Hematopoietic multipotent progenitor cell treated with erythropoietin and hydrocortisone succinate and interleukin-3 and kit ligand, for 15 days (in vitro differentiated cells): ENCODE results near the gene ILDR1.
"Not testable (repeated sequence)": the region's sequence is repeated elsewhere in the genome, so short reads cannot be mapped to it uniquely, and the experiment has no call there.

Experiments used
- DNase-seq: peaks from one replicate; pipeline ENCODE4 v3.0.0-alpha.2; 2015; ENCODE audit warnings: low spot score

The ILDR1 gene

DNA sequence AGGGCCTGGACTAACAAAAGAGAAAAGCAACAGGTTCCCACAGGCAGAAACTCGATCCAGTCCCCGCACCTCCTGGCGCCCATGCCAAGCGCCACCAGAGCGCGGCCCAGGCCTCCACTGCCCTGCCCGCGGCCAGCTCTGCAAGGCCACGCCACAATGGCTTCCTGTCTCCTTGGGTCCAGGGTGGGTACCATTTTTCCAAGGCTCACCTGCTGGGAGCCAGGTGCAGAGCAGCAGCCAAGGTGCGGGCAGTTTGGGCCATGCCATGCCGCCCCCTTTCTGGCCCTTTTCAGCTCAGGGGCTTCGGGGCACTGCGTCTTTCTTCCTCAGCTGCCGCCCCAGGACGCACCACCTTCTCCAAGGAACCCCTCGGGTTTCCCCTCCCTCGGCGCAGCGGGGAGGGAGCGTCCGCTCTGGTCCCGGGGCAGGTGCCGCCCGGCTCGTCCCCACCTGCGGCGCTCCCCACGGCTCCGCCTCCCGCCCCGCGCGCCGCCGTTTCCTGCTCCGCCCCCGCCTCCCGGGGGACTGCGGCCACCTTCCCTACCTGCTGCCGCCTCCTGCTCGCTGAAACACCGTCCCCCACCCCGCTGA is at the start of gene ILDR1:
ILDR1 (minus strand) TSS at position 437 of the 591 bp plus-strand sequence; CDS start at position 267, 170 bp downstream.
- DNase-seq, result no peak

DNA sequence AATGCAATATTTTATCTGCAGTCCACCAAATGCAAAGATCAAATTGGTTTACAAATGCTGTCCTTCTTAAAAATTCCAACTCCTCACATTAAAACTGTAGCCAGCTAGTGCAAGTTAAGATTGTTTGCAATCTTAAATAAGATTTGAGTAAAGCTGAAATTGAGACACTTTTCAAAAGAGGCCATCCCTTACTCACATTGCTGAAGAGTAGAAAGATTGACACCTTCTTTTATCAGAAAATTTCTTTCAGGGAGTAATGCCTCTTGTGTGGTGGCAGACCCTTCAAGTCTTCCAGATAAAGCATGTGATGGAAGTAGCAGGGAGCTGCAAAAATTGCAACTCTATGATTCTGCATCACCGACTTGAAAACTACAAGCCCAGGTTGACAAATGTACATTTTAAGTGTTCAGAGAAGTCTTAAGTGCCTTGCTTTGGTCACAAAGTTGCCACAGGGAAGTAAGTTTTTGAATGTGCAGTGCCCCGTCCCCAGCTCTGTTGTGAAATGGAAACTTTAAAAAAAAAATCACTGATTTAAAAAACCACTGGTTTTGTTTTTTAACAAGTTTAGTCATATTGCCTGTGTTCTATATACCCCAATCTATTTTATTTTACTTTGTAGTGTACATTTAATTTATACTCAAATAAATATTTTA is 45.7 kb upstream of the ILDR1 start:
- DNase-seq, result no peak

DNA sequence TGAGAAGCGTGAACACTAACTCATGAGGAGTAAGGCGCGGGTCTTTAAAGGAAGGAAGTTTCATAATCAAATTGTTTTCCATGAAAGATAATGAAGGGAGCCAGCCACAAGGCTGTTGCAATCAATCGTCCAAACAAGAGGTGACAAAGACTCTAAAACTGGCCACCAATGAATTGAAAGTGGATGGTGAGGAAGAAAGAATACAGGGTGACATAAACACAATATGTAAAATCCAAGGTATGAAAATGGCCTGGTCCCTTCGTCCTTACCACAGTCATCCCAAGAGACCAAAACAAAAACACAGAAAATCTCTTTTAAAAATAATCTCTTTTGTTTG is 45.1 kb upstream of the ILDR1 start:
- DNase-seq, result no peak

DNA sequence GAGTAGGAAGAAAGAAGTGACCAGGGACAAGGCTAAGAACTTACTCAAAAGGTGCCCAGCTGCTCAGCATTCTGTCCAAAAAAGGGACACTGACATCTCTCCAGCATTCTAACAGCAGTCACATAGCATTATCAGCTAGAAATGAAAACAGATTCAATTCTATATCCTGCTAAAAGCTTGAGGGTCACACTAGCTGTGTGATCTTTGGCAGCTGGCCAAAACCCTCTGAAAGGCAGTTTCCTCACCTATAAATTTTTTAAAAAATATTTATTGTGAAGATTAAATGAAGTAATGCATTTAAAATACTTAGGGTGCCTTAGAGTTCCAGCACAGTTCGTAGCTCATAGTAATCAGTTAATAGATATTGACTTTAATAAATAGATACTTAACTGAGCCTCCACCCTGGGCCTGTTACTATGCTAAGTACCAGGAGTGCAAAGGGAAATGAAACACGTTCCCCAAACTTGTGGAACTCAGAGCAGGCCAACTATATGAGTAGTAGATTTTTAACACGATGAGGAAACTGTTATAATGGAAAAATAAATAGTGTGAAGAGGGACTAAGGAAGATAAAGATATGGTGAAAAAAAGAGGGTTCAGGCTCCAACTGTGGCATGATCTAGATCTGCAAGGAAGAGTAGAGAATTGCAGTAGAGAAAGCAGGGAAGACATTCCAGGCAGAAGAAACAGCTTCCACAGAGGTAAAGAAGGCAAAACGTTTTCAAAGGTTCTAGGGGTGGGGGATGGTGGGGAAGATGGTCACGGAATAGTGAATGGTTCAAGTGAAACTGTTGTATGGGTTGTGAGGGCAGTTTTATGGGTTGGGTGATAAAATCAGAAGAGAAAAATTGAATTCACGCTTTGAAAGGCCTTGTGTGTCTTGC is 44.5 kb upstream of the ILDR1 start:
- no peak for DNase-seq

DNA sequence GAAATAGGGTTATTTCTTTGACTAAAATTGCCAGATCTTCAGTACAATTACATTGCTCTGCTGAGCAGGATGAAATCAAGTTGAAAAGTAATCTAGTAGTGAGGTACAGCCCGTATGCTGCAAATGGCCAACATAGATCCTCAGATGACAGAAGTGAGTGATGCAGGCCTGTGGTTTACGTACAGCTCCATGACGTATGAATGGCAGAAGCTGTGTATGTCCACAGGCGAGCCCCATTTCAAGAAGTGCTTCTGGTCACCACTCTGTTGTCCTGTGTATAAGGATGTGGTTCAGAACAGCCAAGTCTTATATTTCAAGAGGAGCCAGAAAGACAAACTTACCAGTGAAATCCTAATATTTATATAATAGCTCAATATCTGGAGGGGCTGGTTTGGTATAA is 42.3 kb upstream of the ILDR1 start:
- DNase-seq, result no peak

DNA sequence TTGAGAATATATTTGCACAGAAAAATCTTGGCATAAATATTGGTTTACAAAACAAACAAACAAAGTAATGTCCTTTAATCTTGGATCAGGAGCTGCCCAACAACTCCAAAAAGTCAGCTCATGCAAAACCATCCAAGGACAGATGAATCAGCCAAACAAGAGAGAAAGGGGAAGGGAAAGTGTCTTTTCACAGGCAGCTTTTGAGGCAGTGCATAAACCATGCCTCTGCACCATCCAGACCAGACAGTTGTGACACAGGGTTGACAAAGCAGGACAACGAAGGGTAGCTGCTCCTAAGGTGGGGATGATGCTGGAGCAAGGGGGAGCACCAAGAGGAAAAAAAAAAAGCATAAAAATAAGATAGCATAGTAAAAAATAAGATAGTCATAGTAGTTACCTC is 41.9 kb upstream of the ILDR1 start:
- DNase-seq, result no peak

DNA sequence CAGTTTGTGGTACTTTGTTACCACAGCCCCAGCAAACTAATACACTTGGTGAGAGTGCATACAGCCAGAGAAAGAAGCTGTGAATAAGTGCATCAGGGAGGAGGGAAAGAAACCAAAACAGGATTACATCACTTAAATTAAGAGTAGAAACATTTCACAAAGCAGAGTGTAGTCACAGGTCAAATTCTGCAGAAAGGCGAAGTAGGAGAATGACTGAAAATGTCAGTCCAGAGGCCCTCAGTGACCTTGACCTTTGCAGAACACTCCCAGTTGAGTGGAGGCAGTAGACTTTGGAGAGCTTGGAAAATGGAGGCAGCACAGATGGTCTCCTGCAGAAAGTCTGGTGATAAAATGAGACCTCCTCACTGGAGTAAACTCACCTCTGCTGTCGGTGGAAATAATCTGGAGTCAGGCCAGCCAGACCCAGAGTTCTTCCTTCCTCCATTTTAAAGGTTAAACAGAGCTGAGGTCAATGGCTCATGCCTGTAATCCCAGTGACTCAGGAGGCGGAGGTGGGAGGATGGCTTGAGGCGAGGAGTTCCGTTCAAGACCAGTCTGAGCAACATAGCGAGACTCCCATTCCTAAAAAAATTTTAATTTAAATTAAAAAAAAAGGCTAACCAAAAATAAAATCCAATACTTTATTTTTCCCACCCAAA is 38.1 kb upstream of the ILDR1 start:
- DNase-seq, result no peak

DNA sequence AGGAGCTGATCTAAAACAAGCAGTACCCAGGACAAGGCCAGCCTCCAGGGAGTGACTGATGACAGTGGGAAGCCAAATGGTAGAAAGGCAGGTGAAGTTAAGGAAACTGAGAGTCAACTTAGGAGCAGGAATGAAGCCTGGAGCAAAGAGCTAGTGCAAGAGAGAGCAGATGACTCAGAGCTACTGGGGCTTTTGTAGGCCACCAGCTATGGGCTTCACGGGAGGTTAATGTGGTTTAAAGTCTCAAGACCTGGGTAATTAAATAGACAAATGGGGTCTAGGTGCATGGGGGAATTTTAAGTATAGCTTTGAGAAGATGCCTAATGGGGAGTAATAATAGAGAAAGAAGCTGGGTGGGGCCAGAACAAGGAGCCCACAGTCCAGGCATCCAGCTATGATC is 36.2 kb upstream of the ILDR1 start:
- no peak for DNase-seq

DNA sequence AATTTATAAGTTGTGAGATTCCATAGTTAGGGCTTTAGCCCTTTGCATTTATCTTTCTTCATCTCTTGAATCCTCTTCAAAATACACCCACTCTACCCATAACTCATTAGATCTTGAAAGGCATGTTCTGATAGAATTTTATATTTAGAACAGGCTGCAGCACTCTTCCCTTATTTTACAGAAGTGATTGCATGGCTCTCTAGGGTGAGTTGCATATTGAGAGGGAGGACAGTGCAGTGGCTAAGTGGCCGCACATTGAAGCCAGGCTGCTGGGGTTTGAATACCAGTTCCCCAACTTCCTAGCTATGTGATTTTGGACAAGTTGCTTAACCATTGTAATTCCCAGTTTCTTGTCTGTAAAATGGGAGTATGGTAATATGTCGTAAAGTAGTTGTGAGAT is 35.6 kb upstream of the ILDR1 start:
- DNase-seq, result no peak

DNA sequence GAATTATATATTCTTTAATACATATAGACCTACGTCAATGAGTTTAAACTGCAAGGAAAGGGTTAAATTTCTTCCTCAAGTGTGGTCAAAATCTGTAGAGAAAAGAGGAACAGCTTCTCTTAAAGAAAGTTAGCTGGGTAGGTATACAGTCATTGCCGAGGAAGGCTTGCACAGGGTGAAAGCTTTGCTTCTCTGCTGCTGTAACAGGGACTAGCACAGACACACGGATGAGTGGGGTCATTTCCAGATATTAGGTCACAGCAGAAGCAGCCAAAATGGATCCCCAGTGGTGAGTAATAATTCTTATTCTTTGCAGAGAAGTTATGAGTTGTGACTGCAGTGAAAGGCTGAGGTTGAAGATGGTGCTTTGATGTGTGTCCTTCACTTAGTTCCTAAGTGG is 33.2 kb upstream of the ILDR1 start, which contains the start of gene CD86:
CD86 (plus strand) TSS at position 148 of the 400 bp plus-strand sequence; CDS start at position 276, 128 bp downstream.
- DNase-seq, result no peak

DNA sequence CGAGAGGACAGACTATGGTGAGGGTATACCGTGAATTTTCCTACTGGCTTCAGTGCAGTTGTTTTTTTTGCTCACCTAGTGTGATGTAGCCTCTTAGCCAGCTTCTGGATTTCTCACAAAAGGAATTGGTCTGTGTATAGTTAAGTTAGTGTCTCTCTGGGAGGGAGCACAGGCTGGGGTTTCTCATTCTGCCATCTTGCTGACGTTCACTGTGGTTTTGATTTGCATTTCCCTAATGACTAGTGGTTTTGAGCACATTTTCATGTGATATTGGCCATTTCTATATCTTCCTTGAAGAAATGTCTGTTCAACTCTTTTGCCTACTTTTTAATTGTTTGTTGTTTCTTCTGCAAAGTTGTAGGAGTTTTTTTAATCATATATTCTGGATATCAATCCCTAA is 30.9 kb upstream of the ILDR1 start:
- DNase-seq, result no peak

DNA sequence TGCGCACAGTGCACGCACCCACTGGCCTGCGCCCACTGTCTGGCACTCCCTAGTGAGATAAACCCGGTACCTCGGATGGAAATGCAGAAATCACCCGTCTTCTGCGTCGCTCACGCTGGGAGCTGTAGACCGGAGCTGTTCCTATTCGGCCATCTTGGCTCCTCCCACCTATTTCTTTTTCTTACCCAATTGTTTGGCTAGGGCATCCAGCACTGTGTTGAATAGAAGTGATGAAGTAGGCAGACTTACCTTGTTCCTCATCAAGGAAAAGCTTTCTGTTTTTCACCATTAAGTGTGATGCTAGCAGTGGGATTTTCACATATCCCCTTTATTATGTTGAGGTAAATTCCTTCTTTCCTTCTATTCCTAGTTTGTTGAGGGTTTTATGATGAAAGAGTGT is 25.7 kb upstream of the ILDR1 start:
- DNase-seq, result not testable (repeated sequence)

DNA sequence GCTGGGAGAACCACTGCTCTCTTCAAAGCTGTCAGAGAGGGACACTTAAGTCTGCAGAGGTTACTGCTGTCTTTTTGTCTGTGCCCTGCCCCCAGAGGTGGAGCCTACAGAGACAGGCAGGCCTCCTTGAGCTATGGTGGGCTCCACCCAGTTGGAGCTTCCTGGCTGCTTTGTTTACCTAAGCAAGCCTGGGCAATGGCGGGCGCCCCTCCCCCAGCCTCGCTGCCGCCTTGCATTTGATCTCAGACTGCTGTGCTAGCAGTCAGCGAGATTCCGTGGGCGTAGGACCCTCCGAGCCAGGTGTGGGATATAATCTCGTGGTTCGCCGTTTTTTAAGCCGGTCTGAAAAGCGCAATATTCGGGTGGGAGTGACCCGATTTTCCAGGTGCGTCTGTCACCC is 25.2 kb upstream of the ILDR1 start:
- DNase-seq, result not testable (repeated sequence)

DNA sequence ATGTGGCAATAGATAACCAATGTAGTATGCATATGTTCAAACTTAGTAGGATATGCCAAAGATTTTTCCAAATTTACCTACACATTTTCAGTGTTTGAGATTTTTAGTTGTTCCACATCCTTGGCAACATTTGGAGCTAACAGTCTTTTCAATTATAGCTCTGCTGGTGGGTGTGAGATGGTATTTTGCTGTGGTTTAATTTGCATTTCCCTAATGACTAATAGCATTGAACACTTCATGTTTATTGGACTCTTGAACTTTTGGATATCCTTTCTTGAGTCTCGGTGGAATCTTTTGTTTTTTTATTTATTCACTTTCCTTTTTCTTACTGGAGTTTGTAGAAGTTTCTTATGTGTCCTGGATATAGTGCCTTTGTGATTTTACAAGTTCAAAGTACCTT is 11.0 kb upstream of the ILDR1 start:
- no peak for DNase-seq

DNA sequence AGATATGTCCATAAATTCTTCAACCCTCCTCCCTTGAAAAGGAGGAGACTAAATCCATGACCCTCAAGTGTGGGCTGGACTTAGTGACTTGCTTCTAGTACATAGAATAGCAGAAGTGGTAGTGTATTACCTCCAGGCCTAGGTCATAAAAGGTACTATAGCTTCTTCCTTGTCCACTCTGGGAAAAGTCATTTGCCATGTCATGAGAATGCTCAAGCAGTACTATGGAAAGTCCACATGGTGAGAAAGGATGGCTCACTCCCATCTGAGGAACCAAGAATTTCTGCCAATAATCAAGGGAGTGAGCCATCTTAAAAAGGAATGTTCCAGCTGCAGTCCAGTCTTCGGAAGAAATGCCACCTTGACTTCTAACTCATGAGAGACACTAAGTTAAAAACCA is 10.5 kb upstream of the ILDR1 start:
- DNase-seq, result no peak

DNA sequence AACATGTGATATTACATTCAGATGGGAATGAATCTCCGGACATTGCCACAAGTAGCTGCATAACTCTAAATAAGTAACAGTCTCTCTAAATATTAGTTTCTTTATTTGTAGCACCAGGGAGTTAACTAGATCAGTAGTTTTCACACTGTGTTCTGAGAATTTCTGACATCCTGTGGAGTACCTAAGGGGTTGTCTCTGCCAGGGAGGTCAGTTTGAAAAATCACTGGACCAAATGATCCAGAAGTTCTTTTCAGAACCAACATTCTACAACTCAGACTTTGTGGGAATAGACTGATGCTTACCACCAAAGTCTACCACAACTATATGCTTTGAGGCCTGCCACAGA is 9.0 kb upstream of the ILDR1 start:
- no peak for DNase-seq

DNA sequence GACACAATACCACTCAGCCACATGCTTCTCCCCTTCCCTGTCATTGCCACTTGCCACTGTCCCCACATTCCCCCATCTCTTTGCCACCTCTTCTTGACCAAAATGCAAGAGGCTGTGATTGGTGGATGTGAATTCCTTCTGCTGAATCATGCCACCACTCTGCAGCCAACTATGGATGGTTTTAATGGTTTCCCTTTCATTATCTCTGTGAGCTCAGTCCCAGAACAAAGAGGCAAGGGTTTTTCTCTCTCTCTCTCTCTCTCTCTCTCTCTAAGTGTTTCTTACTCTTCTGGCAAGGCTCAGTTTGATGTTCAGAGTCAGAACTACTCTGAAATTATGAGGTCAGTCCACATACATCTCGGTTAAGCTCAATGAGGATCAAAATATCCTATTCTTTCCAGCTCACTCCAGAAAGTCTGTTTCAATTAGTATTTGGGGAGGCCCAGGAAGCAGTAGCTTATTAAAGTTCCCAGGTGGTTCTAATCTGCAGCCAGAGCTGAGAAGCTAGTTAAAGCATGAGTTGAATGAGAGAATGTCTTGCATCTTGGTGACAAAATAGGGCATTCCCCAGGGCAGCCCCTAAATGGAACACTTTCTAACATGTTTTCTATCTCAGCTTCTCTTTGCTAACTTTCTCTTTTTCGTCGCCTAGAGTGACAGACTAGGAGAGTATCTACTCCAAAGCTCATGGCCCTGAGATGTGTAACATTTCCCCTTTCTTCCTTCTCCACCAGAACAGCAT is 8.5 kb upstream of the ILDR1 start:
- DNase-seq, result no peak

DNA sequence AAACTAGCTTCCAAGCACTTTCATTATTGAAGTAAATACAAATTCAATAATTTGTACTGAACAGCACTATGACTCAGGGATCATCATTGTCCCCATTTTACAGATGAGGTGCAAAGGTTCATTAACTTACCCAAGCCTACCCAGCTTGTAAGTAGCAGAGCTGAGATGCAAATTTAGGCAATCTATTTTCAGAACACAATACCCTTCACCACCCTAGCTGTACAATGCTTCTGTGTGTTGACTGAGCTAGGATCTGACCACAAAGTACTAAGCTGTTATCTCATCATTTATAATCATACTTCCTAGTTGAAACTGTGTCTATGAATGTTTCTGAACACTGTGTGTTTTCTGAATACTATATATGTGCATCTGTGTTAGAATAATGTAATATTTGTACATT is 3.2 kb upstream of the ILDR1 start:
- DNase-seq, result no peak

DNA sequence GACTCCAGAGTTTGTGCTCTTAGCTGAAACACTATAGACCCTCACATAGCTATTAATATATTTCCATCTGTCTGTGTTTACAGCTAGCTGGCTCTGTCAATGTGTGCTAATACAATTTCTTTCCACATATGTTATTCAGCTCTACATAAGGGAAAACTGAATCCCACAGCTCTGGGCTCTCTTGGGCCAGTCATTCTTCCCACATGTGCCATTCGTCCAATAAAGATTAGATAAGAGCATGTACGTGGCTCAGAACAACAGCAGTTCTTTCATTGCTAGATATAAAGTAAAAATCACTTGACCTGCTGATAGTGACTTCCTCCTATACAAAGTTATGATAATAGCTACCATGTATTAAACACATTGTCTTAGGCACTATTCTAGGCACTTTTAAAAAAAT is 2.8 kb upstream of the ILDR1 start:
- no peak for DNase-seq

DNA sequence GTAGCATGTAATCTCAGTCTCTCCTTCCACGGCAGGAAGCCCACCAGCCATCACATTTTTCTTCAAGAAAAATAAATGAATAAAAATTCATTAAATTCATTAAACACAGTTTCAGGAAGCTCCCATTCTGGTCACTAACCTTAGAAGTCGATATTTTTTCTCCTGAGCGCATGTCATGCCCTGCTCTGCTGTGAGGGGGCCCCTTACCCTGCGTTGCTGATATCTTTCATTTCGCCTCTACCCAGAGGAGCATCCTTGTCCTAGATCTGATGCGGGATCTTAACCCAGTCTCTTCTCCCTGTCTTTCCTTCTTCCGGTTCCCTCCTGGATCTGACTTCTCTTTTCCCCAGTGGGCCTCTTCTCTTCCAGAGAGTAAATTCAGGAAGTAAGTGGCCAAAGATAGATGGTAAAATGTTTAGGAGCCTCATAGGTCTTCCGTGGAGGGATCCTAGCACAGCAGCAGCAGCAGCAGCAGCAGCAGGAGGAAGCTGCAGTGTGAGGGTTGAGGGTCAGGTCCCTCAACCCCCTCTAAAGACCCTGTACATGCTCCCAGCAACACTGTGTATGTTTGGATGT is 1.4 kb upstream of the ILDR1 start:
- DNase-seq, result no peak

DNA sequence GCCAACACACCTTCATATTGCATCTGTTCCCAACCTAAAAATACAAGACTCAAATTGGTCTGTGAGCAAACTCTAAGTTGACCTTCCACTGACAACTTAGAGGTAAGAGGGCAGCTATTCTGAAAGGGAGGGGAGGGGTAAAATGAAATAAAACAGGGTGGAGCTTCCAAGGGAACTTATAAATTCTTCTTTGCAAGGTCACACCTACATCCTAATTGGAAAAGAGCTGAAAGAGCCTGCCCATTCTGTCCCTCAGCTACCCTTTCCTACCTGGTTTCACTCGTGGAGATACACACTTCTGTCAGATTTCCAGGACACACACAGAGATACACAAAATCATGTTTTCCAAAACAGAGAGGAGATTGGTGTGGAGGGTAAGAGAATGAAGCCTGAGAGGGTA is 1.0 kb downstream of the ILDR1 start:
- DNase-seq, result no peak

DNA sequence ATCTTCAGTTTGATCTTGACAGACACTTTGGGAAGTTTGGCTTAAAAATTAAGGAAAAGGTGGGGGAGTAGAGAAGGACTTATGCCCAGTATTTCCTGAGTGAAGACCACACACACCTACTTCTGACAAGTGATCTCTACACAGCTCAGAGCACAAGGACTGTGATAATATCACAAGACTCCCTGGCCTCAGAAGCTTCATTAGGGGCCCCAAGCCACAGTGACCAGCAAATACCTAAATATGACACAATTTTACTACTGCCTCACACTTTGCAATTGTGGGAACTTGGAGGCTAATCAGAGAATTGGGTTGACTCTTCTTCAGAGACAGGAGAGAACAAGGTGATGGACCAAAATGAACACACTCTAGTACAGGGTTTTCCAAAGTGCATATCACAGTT is 2.6 kb downstream of the ILDR1 start:
- DNase-seq, result no peak
